Lower leg skin (tissue), 4 donors: Measurements from ENCODE around the gene FGF22. TPM values are rescaled to one million over a fixed set of nuclear protein-coding genes. Genes with fewer than 3 reads are reported as not detected.

Source experiments
- DNase-seq, 2 donors: peaks; one replicate each; pipeline ENCODE4 v3.0.0-alpha.2; 2019; ENCODE audit warnings: low spot score in 2 of 2
- H3K4me3 ChIP-seq: fragments of 200-600 bp; sonication (generic); 2 replicates; pipeline ENCODE4 v1.5.1; 2017; ENCODE audit warnings: mild to moderate bottlenecking, low read depth; ENCODE audit not compliant: poor library complexity, severe bottlenecking
- CTCF ChIP-seq, 3 donors: fragments of 450-650 bp; IDR thresholded peaks; one replicate each; pipeline ENCODE4 v1.5.1; 2016; ENCODE audit warnings: antibody characterized with exemption in 3 of 3, mild to moderate bottlenecking in 3 of 3, moderate library complexity in 2 of 3
- POLR2A ChIP-seq, 2 donors: fragments of 450-650 bp; IDR thresholded peaks; one replicate each; pipeline ENCODE4 v1.6.1; 2016 to 2017; ENCODE audit warnings: antibody characterized with exemption in 2 of 2, mild to moderate bottlenecking in 1 of 2, moderate library complexity in 1 of 2
- WGBS, 2 donors: methylation state at CpG; one replicate each; pipeline ENCODE4 v1.1.5; 2018; 5-methylcytosine and 5-hydroxymethylcytosine counted together
- intact Hi-C: fragments of 100-400 bp; cut with DNase I; formaldehyde crosslinking; loops from one replicate; pipeline ENCODE4 v1.15.0; 2023; ENCODE audit warnings: low total_unique reads
- total RNA-seq, 4 donors: library from RNA; depleted of rRNA; stranded (reverse); fragments of >200 nt; gene quantifications; one replicate each; pipeline ENCODE4 v1.1.0, GENCODE V29; 2016

Gene FGF22
- total RNA-seq, 4 donors from 2014 or later: 16.1 to 41.8 (median 25.6) TPM

- no peak overlapping the region for H3K4me3 ChIP-seq
- intact Hi-C loops: no loop called here
- 16 to 39% methylated on average over 9 to 37 of the region's 38 CpGs for WGBS, 2 donors
- TF ChIP-seq CTCF (IDR thresholded peaks at IDR 0.05): no peak
- no peak for TF ChIP-seq POLR2A (IDR thresholded peaks at IDR 0.05)
- DNase-seq: no peak
Observed at GRCh38 chr19:610071-610800, 29.4 kb upstream of the FGF22 start.

- whole genome bisulfite sequencing, 2 donors: 12 to 15% methylated on average over 31 to 36 of the region's 36 CpGs
- no peak for DNase-seq
- H3K4me3 ChIP-seq: no peak overlapping the region
- TF ChIP-seq CTCF (IDR thresholded peaks at IDR 0.05): no peak
- no peak for TF ChIP-seq POLR2A (IDR thresholded peaks at IDR 0.05)
- intact Hi-C loops: no loop called here
Observed at GRCh38 chr19:610801-611480, 28.7 kb upstream of the FGF22 start.

GRCh38 chr19:611481-611868, 28.2 kb upstream of the FGF22 start:
- no peak for TF ChIP-seq POLR2A (IDR thresholded peaks at IDR 0.05)
- TF ChIP-seq CTCF (IDR thresholded peaks at IDR 0.05): no peak
- DNase-seq: no peak
- intact Hi-C loops: no loop called here
- H3K4me3 ChIP-seq: no peak overlapping the region
- 30 to 39% methylated on average over 13 of the region's 13 CpGs for WGBS, 2 donors

- no peak for DNase-seq
- H3K4me3 ChIP-seq: no peak overlapping the region
- intact Hi-C loops: no loop called here
- 83 to 90% methylated on average over 31 to 33 of the region's 33 CpGs for WGBS, 2 donors
- no peak for TF ChIP-seq POLR2A (IDR thresholded peaks at IDR 0.05)
- no peak for TF ChIP-seq CTCF (IDR thresholded peaks at IDR 0.05)
Observed at GRCh38 chr19:612941-613340, 26.7 kb upstream of the FGF22 start.

- no peak for DNase-seq
- TF ChIP-seq POLR2A (IDR thresholded peaks at IDR 0.05) (no peak), CTCF (IDR thresholded peaks at IDR 0.05) (no peak)
- WGBS, 2 donors: 65 to 81% methylated on average over 32 to 54 of the region's 54 CpGs
- intact Hi-C loops: no loop called here
- no peak overlapping the region for H3K4me3 ChIP-seq
Observed at GRCh38 chr19:613732-614567, 25.7 kb upstream of the FGF22 start.
